Measurements from ENCODE around the gene ALG5. TPM values are rescaled to one million over a fixed set of nuclear protein-coding genes. Genes with fewer than 3 reads are reported as not detected.

The ALG5 gene
- total RNA-seq, 1 experiment from 2014 or later, result 27.0 TPM

GRCh38 chr13:36950330-36950729 is 48.8 kb downstream of the ALG5 start:
- H3K4me1 Mint-ChIP-seq, result no peaks in the 10 kb centered on the region; a peak in 1 of 4 replicates
- H3K79me1 ChIP-seq (ENCODE audit: insufficient read depth, low read depth, low read length, poor library complexity, severe bottlenecking), result no peaks in the 10 kb centered on the region
- no peak overlapping the region for H2BK20ac ChIP-seq (ENCODE audit: low read depth, low read length, poor library complexity, severe bottlenecking)
- no peaks in the 10 kb centered on the region for H3K27me3 Mint-ChIP-seq (ENCODE audit: low read depth)
- no peak overlapping the region for H3T11ph ChIP-seq (ENCODE audit: low read length)
- H4K20me1 ChIP-seq (ENCODE audit: control insufficient read depth, insufficient read depth, insufficient read length), result no peaks in the 10 kb centered on the region
- H4K5ac ChIP-seq (ENCODE audit: insufficient read length, low read depth, low read length), result no peak overlapping the region
- no peaks in the 10 kb centered on the region for H3K27me3 ChIP-seq (ENCODE audit: insufficient read depth, low read length)
- no peak overlapping the region for H4K8ac ChIP-seq (replicated peaks; ENCODE audit: insufficient read length, low read depth, low read length)
- H3K36me3 Mint-ChIP-seq (ENCODE audit: insufficient read depth in 1 of 3, low read depth in 3 of 3), result peaks cover 2 to 18% (median 9%) of the 10 kb centered on the region in 3 experiments; a peak in 4 of 7 replicates
- no peak overlapping the region for H4K91ac ChIP-seq (ENCODE audit: insufficient read length, low read depth, low read length)
- no peak overlapping the region for H3K4ac ChIP-seq (ENCODE audit: low read depth, low read length)
- no CpG with 5 or more reads among the region's 4 CpGs for WGBS (ENCODE audit: extremely low coverage, insufficient read length, low lambda C conversion rate)
- no peak overlapping the region for H3K27ac ChIP-seq (ENCODE audit: insufficient read length, low read depth, low read length)
- H2BK15ac ChIP-seq (ENCODE audit: low read depth, low read length), result no peak overlapping the region
- DNase-seq, result no peak
- no peak overlapping the region for H3K56ac ChIP-seq (ENCODE audit: insufficient read length, low read depth, low read length)
- no peaks in the 10 kb centered on the region for H3K9me3 Mint-ChIP-seq
- H3K79me2 ChIP-seq (ENCODE audit: insufficient read depth, low read length), result no peaks in the 10 kb centered on the region
- no peaks in the 10 kb centered on the region for H3K9me3 ChIP-seq (ENCODE audit: control insufficient read depth, low read depth, low read length)
- no peak overlapping the region for H2BK5ac ChIP-seq (ENCODE audit: insufficient read length, low read length)
- no peaks in the 10 kb centered on the region for H3K23me2 ChIP-seq (ENCODE audit: insufficient read length, low read depth, low read length, poor library complexity, severe bottlenecking)
- H3K18ac ChIP-seq (ENCODE audit: insufficient read length, low read depth, low read length), result no peak overlapping the region
- H2AFZ ChIP-seq (ENCODE audit: low read length), result no peak overlapping the region
- no peak overlapping the region for H3K14ac ChIP-seq (ENCODE audit: insufficient read depth, low read length)
- no peak overlapping the region for H3K4me3 Mint-ChIP-seq
- H3K23ac ChIP-seq (ENCODE audit: insufficient read length, low read depth, low read length), result no peak overlapping the region
- TF ChIP-seq, protein P1, sequence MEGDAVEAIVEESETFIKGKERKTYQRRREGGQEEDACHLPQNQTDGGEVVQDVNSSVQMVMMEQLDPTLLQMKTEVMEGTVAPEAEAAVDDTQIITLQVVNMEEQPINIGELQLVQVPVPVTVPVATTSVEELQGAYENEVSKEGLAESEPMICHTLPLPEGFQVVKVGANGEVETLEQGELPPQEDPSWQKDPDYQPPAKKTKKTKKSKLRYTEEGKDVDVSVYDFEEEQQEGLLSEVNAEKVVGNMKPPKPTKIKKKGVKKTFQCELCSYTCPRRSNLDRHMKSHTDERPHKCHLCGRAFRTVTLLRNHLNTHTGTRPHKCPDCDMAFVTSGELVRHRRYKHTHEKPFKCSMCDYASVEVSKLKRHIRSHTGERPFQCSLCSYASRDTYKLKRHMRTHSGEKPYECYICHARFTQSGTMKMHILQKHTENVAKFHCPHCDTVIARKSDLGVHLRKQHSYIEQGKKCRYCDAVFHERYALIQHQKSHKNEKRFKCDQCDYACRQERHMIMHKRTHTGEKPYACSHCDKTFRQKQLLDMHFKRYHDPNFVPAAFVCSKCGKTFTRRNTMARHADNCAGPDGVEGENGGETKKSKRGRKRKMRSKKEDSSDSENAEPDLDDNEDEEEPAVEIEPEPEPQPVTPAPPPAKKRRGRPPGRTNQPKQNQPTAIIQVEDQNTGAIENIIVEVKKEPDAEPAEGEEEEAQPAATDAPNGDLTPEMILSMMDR (conservative IDR thresholded peaks at IDR 0.05), result no peak
- no peak overlapping the region for H2BK120ac ChIP-seq (ENCODE audit: low read depth, low read length, poor library complexity, severe bottlenecking)
- no peak overlapping the region for H2AK5ac ChIP-seq (ENCODE audit: insufficient read length, low read length)
- no peak overlapping the region for H2BK12ac ChIP-seq (ENCODE audit: insufficient read length, low read depth, low read length)
- H3K27ac Mint-ChIP-seq, result peak overlapping the region in 1 of 3 experiments; percentile 18; a peak in 1 of 7 replicates
- H3K4me1 ChIP-seq (ENCODE audit: insufficient read depth, low read length), result no peaks in the 10 kb centered on the region
- no peak overlapping the region for H3K4me2 ChIP-seq (ENCODE audit: insufficient read depth, insufficient read length, low read length)
- no peak overlapping the region for H3K9ac ChIP-seq (ENCODE audit: extremely low read depth, insufficient read length, low read length)
